HCT116 (cell line): ENCODE measurements around the gene DEPDC5.

Source experiments
- CEBPB ChIP-seq: IDR thresholded peaks from 2 replicates; pipeline ENCODE4 v1.6.1; 2012; ENCODE audit warnings: low read depth
- EGR1 ChIP-seq: IDR thresholded peaks from 2 replicates; pipeline ENCODE4 v1.6.1; 2012; ENCODE audit warnings: low read depth
- EZH2 ChIP-seq: fragments of 200-600 bp; sonication (generic); IDR thresholded peaks from 2 replicates; pipeline ENCODE4 v1.6.1; 2017; ENCODE audit warnings: antibody characterized with exemption, mixed run types
- EZH2phosphoT487 ChIP-seq: fragments of 200-600 bp; IDR thresholded peaks from 2 replicates; pipeline ENCODE4 v1.6.1; 2018; ENCODE audit warnings: antibody characterized with exemption, borderline replicate concordance
- POLR2A ChIP-seq: IDR thresholded peaks from 2 replicates; pipeline ENCODE4 v1.7.0; 2011; ENCODE audit warnings: borderline replicate concordance; ENCODE audit not compliant: insufficient read depth, insufficient read length; ENCODE audit errors: extremely low read depth
- POLR2AphosphoS5 ChIP-seq: IDR thresholded peaks from 2 replicates; pipeline ENCODE4 v1.6.1; 2011; ENCODE audit warnings: mild to moderate bottlenecking, low read depth, low read length, moderate library complexity
- RAD21 ChIP-seq: IDR thresholded peaks from 2 replicates; pipeline ENCODE4 v1.6.1; 2012; ENCODE audit warnings: low read depth, mild to moderate bottlenecking
- SP1 ChIP-seq: IDR thresholded peaks from 2 replicates; pipeline ENCODE4 v1.6.1; 2012; ENCODE audit warnings: low read depth
- TCF7L2 ChIP-seq: IDR thresholded peaks from 2 replicates; pipeline ENCODE4 v1.7.0; 2011; ENCODE audit warnings: borderline replicate concordance, inconsistent platforms; ENCODE audit not compliant: insufficient read depth, insufficient read length; ENCODE audit errors: extremely low read depth
- YY1 ChIP-seq: IDR thresholded peaks from 2 replicates; pipeline ENCODE4 v1.6.1; 2011; ENCODE audit warnings: low read length, low read depth, moderate library complexity, mild to moderate bottlenecking; ENCODE audit not compliant: insufficient replicate concordance; ENCODE audit errors: extremely low read depth
- TF ChIP-seq, protein P1 (sequence below), 3 experiments: fragments of 200-600 bp in 1 of 3; sonication (generic) in 1 of 3; IDR thresholded peaks in 2 of 3; conservative IDR thresholded peaks in 1 of 3; 2 replicates each; pipeline ENCODE4 v1.5.1; 2012 to 2017; ENCODE audit warnings: low read depth in 2 of 3, low read length in 2 of 3, antibody characterized with exemption in 1 of 3, borderline replicate concordance in 1 of 3, control low read depth in 1 of 3, mild to moderate bottlenecking in 1 of 3, mixed read lengths in 1 of 3, mixed run types in 1 of 3, moderate library complexity in 1 of 3; ENCODE audit not compliant: insufficient read depth in 1 of 3
- TF ChIP-seq, protein P2 (sequence below): IDR thresholded peaks from 2 replicates; pipeline ENCODE4 v1.6.1; 2012; ENCODE audit warnings: low read depth
- TF ChIP-seq, protein P3 (sequence below): IDR thresholded peaks from 2 replicates; pipeline ENCODE4 v1.6.1; 2012
- TF ChIP-seq, protein P4 (sequence below): IDR thresholded peaks from 2 replicates; pipeline ENCODE4 v1.6.1; 2012

DNA sequence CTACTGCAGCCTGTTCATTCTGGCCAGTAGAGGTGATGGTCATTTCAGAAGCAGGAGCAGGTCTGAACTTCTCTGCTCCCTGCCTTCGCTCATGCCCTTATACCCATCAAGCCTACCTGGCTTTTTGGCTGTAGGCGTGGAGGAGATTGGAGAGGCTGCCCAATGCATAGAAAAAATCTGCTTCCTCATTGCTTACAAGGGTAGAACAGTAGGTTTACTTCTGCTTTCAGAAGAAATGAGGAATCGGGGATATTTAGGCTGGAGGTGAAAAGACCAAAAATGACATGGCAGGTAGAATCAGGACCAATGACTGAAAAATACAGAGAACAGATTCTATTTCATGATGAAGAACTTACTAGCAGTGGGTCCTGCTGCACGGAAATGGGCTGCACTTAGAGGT is 117.7 kb downstream of the DEPDC5 start:
- TF ChIP-seq, protein P1, sequence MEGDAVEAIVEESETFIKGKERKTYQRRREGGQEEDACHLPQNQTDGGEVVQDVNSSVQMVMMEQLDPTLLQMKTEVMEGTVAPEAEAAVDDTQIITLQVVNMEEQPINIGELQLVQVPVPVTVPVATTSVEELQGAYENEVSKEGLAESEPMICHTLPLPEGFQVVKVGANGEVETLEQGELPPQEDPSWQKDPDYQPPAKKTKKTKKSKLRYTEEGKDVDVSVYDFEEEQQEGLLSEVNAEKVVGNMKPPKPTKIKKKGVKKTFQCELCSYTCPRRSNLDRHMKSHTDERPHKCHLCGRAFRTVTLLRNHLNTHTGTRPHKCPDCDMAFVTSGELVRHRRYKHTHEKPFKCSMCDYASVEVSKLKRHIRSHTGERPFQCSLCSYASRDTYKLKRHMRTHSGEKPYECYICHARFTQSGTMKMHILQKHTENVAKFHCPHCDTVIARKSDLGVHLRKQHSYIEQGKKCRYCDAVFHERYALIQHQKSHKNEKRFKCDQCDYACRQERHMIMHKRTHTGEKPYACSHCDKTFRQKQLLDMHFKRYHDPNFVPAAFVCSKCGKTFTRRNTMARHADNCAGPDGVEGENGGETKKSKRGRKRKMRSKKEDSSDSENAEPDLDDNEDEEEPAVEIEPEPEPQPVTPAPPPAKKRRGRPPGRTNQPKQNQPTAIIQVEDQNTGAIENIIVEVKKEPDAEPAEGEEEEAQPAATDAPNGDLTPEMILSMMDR (IDR thresholded peaks at IDR 0.05 in 2 of 3, conservative IDR thresholded peaks at IDR 0.05 in 1 of 3; ENCODE audit: borderline replicate concordance in 1 of 3, insufficient read depth in 1 of 3, low read depth in 2 of 3, low read length in 2 of 3) = no peak
- TF ChIP-seq POLR2A (no peak), EZH2 (no peak), RAD21 (no peak), SP1 (no peak), CEBPB (no peak), TCF7L2 (no peak), YY1 (no peak), POLR2AphosphoS5 (no peak), EZH2phosphoT487 (no peak), EGR1 (no peak)
- TF ChIP-seq, protein P2, sequence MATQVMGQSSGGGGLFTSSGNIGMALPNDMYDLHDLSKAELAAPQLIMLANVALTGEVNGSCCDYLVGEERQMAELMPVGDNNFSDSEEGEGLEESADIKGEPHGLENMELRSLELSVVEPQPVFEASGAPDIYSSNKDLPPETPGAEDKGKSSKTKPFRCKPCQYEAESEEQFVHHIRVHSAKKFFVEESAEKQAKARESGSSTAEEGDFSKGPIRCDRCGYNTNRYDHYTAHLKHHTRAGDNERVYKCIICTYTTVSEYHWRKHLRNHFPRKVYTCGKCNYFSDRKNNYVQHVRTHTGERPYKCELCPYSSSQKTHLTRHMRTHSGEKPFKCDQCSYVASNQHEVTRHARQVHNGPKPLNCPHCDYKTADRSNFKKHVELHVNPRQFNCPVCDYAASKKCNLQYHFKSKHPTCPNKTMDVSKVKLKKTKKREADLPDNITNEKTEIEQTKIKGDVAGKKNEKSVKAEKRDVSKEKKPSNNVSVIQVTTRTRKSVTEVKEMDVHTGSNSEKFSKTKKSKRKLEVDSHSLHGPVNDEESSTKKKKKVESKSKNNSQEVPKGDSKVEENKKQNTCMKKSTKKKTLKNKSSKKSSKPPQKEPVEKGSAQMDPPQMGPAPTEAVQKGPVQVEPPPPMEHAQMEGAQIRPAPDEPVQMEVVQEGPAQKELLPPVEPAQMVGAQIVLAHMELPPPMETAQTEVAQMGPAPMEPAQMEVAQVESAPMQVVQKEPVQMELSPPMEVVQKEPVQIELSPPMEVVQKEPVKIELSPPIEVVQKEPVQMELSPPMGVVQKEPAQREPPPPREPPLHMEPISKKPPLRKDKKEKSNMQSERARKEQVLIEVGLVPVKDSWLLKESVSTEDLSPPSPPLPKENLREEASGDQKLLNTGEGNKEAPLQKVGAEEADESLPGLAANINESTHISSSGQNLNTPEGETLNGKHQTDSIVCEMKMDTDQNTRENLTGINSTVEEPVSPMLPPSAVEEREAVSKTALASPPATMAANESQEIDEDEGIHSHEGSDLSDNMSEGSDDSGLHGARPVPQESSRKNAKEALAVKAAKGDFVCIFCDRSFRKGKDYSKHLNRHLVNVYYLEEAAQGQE = no peak
- TF ChIP-seq, protein P3, sequence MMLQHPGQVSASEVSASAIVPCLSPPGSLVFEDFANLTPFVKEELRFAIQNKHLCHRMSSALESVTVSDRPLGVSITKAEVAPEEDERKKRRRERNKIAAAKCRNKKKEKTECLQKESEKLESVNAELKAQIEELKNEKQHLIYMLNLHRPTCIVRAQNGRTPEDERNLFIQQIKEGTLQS = no peak
- TF ChIP-seq, protein P4, sequence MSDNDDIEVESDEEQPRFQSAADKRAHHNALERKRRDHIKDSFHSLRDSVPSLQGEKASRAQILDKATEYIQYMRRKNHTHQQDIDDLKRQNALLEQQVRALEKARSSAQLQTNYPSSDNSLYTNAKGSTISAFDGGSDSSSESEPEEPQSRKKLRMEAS = no peak
